ENCODE data around the gene MBD5.

DNA sequence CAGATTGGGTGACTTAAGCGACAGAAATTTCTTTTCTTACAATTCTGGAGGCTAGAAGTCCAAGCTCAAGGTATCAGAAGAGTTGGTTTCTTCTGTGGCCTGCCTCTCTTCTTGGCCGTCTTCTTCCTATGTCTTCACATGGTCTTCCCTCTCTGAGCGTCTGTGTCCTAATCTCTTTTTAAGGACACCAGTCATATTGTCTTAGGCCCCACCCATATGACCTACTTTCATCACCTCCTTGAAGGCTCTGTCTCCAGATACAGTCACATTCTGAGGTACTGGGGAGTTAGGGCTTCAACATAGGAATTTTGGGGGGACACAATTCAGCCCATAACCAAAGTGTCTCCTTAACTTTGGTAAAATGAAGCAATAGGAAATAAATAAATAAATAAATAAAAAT, 512.8 kb downstream of the MBD5 start:
- TF ChIP-seq, protein P1, sequence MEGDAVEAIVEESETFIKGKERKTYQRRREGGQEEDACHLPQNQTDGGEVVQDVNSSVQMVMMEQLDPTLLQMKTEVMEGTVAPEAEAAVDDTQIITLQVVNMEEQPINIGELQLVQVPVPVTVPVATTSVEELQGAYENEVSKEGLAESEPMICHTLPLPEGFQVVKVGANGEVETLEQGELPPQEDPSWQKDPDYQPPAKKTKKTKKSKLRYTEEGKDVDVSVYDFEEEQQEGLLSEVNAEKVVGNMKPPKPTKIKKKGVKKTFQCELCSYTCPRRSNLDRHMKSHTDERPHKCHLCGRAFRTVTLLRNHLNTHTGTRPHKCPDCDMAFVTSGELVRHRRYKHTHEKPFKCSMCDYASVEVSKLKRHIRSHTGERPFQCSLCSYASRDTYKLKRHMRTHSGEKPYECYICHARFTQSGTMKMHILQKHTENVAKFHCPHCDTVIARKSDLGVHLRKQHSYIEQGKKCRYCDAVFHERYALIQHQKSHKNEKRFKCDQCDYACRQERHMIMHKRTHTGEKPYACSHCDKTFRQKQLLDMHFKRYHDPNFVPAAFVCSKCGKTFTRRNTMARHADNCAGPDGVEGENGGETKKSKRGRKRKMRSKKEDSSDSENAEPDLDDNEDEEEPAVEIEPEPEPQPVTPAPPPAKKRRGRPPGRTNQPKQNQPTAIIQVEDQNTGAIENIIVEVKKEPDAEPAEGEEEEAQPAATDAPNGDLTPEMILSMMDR (IDR thresholded peaks at IDR 0.05), result no peak
- TF ChIP-seq POLR2A (IDR thresholded peaks at IDR 0.05), result no peak
